Pancreas (tissue), 10 donors: ENCODE data around the gene PON3. TPM values are rescaled to one million over a fixed set of nuclear protein-coding genes. Genes with fewer than 3 reads are reported as not detected.

ENCODE experiments used
- ATAC-seq, 4 donors: fragments of 200-7000 bp; cut with Tn5 transposase; one replicate each; pipeline versions ENCODE4 v1.8.0 to v1.9.1; 2020; ENCODE audit warnings: mild to moderate bottlenecking in 4 of 4, moderate library complexity in 4 of 4
- DNase-seq, 6 donors: peaks; one replicate each; pipeline ENCODE4 v3.0.0-alpha.2; 2020
- FAIRE-seq: peaks from 2 replicates; lab custom pipeline; 2012; peaks lifted over from hg19 to GRCh38; lab: Jason Lieb, UNC
- H3K27ac ChIP-seq, 4 donors: fragments of 200-600 bp; sonication (generic); 1 replicate in 3 of 4; 2 replicates in 1 of 4; pipeline versions ENCODE4 v1.5.0 to v1.8.0; 2020
- H3K27me3 ChIP-seq, 4 donors: fragments of 200-600 bp; one replicate each; pipeline ENCODE4 v1.8.0; 2021
- H3K36me3 ChIP-seq, 3 donors: fragments of 200-600 bp; sonication (generic) in 1 of 3; one replicate each; pipeline versions ENCODE4 v1.5.0 to v1.8.0; 2020 to 2021
- H3K4me1 ChIP-seq, 3 donors: fragments of 200-600 bp; one replicate each; pipeline ENCODE4 v1.8.0; 2021
- H3K4me3 ChIP-seq, 4 donors: fragments of 200-600 bp; sonication (generic) in 2 of 4; one replicate each; pipeline versions ENCODE4 v1.5.0 to v1.8.0; 2020 to 2021
- H3K9me3 ChIP-seq, 4 donors: fragments of 200-600 bp; one replicate each; pipeline ENCODE4 v1.8.0; 2021
- CTCF ChIP-seq, 4 donors: fragments of 200-600 bp; sonication (generic) in 3 of 4; IDR thresholded peaks; one replicate each; pipeline versions ENCODE4 v1.5.0 to v1.8.0; 2021; ENCODE audit warnings: antibody characterized with exemption in 4 of 4
- WGBS, 2 donors: extraction: QIAGEN DNeasy Blood & Tissue Kit; methylation state at CpG; one replicate each; pipeline ENCODE4 v1.1.7; 2013; 5-methylcytosine and 5-hydroxymethylcytosine counted together
- intact Hi-C, 3 donors: fragments of 100-400 bp; cut with DNase I; formaldehyde crosslinking; loops; one replicate each; pipeline versions ENCODE4 v1.11.1 to v1.14.2; 2022
- polyA plus RNA-seq, 2 donors: library from polyadenylated mRNA; stranded (reverse); fragments of 200-250 nt; gene quantifications; one replicate each; pipeline ENCODE4 v1.2.3, GENCODE V29; 2013
- total RNA-seq, 6 donors: library from RNA; stranded (reverse); fragmentation: NEBNext Ultra II Directional in 4 of 6; extraction: Animal tissue kit (Norgen Biotek cat#: 25700) in 4 of 6; gene quantifications; one replicate each; pipeline versions ENCODE4 v1.2.1 to v1.2.4, GENCODE V29; 2021 to 2023
- donor health status: healthy with polysubstance abuse.
- donor health status: DM: no; HTN: no; CAD: no; lungs with moderate emphysema.
- donor health status: DM: no; HTN: no; CAD: no.
- donor health status: control.
- donor health status: control.
- donor health status: Bipolar disorder and iron deficiency.
- donor health status: DM: yes; HTN: yes; CAD: no.
- donor health status: DM: no; HTN: no; CAD: no.
- donor health status: DM: no; HTN: no; CAD: no.
- donor health status: DM: yes; HTN: yes; CAD: no.

PON3 gene
- total and polyA plus RNA-seq, 8 donors: 2.4 to 9.3 (median 4.0) TPM

- no peak for FAIRE-seq
- Histone ChIP-seq H3K27ac (no peak overlapping the region), H3K27me3 (no peaks in the 10 kb centered on the region), H3K4me1 (no peaks in the 10 kb centered on the region), H3K36me3 (peaks cover 0 to under 1% (median 0%) of the 10 kb centered on the region in 3 donors), H3K4me3 (no peak overlapping the region), H3K9me3 (no peaks in the 10 kb centered on the region)
- 95% methylated on average over 6 of the region's 6 CpGs for WGBS, 2 donors
- DNase-seq: no peak
- intact Hi-C loops: no loop called here
- ATAC-seq: no peak
- TF ChIP-seq CTCF (IDR thresholded peaks at IDR 0.05): no peak
Measured at GRCh38 chr7:95405800-95406199, 9.6 kb upstream of the PON3 start.

GRCh38 chr7:95405208-95405607 is 9.0 kb upstream of the PON3 start:
- intact Hi-C loops: no loop called here
- TF ChIP-seq CTCF (IDR thresholded peaks at IDR 0.05): no peak
- no peaks in the 10 kb centered on the region for H3K9me3 ChIP-seq
- no peaks in the 10 kb centered on the region for H3K36me3 ChIP-seq
- no peak overlapping the region for H3K27ac ChIP-seq
- H3K27me3 ChIP-seq: no peaks in the 10 kb centered on the region
- H3K4me3 ChIP-seq: no peak overlapping the region
- FAIRE-seq (no peak), ATAC-seq (no peak), DNase-seq (no peak)
- 94 to 95% methylated on average over 3 of the region's 3 CpGs for WGBS, 2 donors
- H3K4me1 ChIP-seq: no peaks in the 10 kb centered on the region

GRCh38 chr7:95404316-95404865 is 8.2 kb upstream of the PON3 start:
- intact Hi-C loops: no loop called here
- no peak for TF ChIP-seq CTCF (IDR thresholded peaks at IDR 0.05)
- no peak overlapping the region for H3K27ac ChIP-seq
- no peaks in the 10 kb centered on the region for H3K27me3 ChIP-seq
- ATAC-seq: peak in 3 of 4 donors; percentile 28 to 43 (median 30)
- no peak for DNase-seq
- whole genome bisulfite sequencing, 2 donors: 63 to 76% methylated on average over 4 of the region's 4 CpGs
- FAIRE-seq: no peak
- no peaks in the 10 kb centered on the region for H3K36me3 ChIP-seq
- no peak overlapping the region for H3K4me3 ChIP-seq
- no peaks in the 10 kb centered on the region for H3K9me3 ChIP-seq
- no peaks in the 10 kb centered on the region for H3K4me1 ChIP-seq

GRCh38 chr7:95398155-95398940 is 2.2 kb upstream of the PON3 start:
- Histone ChIP-seq H3K27ac (no peak overlapping the region), H3K9me3 (no peaks in the 10 kb centered on the region), H3K4me1 (peaks cover 0 to 4% (median 0%) of the 10 kb centered on the region in 3 donors), H3K4me3 (peak overlapping the region in 2 of 4 donors; percentile 58 to 61), H3K36me3 (no peaks in the 10 kb centered on the region), H3K27me3 (no peaks in the 10 kb centered on the region)
- DNase-seq (no peak), ATAC-seq (peak in 3 of 4 donors; percentile 33 to 50 (median 39)), FAIRE-seq (no peak)
- intact Hi-C loops: no loop called here
- 49 to 68% methylated on average over 4 of the region's 4 CpGs for WGBS, 2 donors
- no peak for TF ChIP-seq CTCF (IDR thresholded peaks at IDR 0.05)

GRCh38 chr7:95397381-95397780 is 1.2 kb upstream of the PON3 start:
- no peak for TF ChIP-seq CTCF (IDR thresholded peaks at IDR 0.05)
- intact Hi-C loops: no loop called here
- WGBS, 2 donors: 44 to 65% methylated on average over 3 of the region's 3 CpGs
- no peak for FAIRE-seq
- H3K4me1 ChIP-seq: peaks cover 0 to 4% (median 0%) of the 10 kb centered on the region in 3 donors
- H3K9me3 ChIP-seq: no peaks in the 10 kb centered on the region
- H3K27ac ChIP-seq: no peak overlapping the region
- ATAC-seq: peak in 2 of 4 donors; percentile 3 to 6
- H3K36me3 ChIP-seq: no peaks in the 10 kb centered on the region
- peak overlapping the region in 3 of 4 donors; percentile 57 to 61 (median 58) for H3K4me3 ChIP-seq
- DNase-seq: no peak
- H3K27me3 ChIP-seq: no peaks in the 10 kb centered on the region
